ENCODE measurements around the gene MEIOC. TPM values are rescaled to one million over a fixed set of nuclear protein-coding genes. Genes with fewer than 3 reads are reported as not detected.

MEIOC gene
- total and polyA plus RNA-seq, 9 of the 15 experiments (the other 6 are each of a cell fraction or from before 2014, with no cell fraction given), result 0.04 to 0.23 (median 0.06) TPM; not detected in 5

DNA sequence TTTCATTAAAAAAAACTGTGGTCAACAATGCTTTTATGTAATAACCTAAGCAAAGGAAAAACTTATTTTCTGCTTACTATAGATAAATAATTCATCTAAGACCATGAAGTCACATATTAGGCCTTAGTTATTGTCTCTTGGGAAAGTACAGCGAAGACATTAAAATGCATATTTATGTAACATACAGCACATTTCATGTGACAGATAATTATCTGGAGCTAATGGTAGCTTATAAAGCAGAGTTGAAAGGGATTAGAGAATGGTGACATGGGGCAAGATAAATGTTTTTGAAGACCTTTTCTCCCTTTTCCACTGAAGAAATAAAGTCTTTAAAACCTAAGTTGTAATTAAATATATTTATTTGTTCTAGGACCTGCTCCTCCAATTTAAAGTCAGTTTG, 9.7 kb downstream of the MEIOC start (continued):
- TF ChIP-seq, protein P1, sequence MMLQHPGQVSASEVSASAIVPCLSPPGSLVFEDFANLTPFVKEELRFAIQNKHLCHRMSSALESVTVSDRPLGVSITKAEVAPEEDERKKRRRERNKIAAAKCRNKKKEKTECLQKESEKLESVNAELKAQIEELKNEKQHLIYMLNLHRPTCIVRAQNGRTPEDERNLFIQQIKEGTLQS (IDR thresholded peaks at IDR 0.05), result no peak
- TF ChIP-seq, protein P1 (CRISPR knock-in tag; conservative IDR thresholded peaks at IDR 0.05), result no peak
- TF ChIP-seq DDX20 (tag; IDR thresholded peaks at IDR 0.05; ENCODE audit: low read depth) (no peak), KLF16 (IDR thresholded peaks at IDR 0.05) (no peak), KAT7 (CRISPR knock-in tag; IDR thresholded peaks at IDR 0.05; ENCODE audit: borderline replicate concordance) (no peak), ZNF740 (CRISPR knock-in tag; IDR thresholded peaks at IDR 0.05) (no peak), ZNF740 (tag; IDR thresholded peaks at IDR 0.05) (no peak), HMGXB4 (CRISPR knock-in tag; IDR thresholded peaks at IDR 0.05) (no peak)

Data from K562 (cell line).